Measurements from ENCODE around the gene SEZ6.

The SEZ6 gene

DNA sequence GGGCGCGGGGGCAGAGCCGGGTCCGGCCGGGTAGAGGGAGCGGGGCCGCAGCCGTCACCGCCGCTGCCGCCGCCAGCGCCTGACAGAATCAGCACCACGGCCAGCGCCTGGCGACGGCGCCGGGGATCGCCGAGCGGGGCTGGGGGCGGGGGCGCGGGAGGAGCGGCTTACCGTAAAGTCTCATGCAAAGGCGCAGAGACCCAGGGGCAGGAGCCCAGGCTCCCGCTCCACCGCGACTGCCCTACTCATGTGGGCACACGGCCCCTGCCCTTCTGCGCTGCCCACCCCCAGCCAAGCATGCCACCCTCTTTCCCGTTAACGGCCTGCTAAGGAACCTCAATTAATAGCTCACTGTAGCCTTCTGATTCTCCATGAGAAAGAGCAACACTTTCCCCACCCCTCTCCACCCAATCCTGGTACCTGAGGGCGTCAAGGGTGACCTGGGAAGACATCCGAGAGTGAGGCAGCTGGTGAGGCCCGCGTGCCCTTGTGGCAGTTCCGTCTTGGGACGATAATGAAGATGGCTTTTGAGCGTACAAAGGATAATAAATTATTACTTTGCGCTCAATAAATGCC lies at the start of gene SEZ6:
Gene SEZ6, minus strand, starts transcription at position 98 of the 576 bp plus-strand sequence. CDS start 164 bp downstream, outside the sequence.
- peak in 13 of 14 donors; percentile 25 to 85 (median 63) for DNase-seq

DNA sequence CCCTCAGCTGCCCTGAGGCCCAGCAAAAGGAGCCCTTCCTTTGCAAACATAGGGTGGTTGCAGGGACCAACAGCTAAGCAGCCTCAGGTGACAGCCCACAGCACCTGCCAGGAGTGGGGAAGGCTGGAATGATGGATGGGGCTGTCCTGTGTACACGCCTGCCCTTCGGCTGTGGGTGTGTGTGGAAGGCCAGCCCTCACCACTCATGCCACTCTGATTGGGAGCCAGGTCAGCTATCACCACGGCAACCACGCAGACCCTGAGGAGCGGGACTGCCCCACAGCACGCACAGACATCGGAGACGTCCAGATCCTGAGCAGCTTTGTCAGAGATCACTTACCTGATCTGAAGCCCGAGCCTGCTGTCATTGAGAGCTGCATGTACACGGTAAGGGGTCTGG lies 49.0 kb upstream of the SEZ6 start:
- no peak for DNase-seq

- DNase-seq = no peak
These were observed 45.9 kb upstream of the SEZ6 start for GRCh38 chr17:29051731-29052130.

GRCh38 chr17:29051194-29051593 lies 45.4 kb upstream of the SEZ6 start:
- DNase-seq = no peak

GRCh38 chr17:29050176-29050575 lies 44.3 kb upstream of the SEZ6 start:
- no peak for DNase-seq

DNA sequence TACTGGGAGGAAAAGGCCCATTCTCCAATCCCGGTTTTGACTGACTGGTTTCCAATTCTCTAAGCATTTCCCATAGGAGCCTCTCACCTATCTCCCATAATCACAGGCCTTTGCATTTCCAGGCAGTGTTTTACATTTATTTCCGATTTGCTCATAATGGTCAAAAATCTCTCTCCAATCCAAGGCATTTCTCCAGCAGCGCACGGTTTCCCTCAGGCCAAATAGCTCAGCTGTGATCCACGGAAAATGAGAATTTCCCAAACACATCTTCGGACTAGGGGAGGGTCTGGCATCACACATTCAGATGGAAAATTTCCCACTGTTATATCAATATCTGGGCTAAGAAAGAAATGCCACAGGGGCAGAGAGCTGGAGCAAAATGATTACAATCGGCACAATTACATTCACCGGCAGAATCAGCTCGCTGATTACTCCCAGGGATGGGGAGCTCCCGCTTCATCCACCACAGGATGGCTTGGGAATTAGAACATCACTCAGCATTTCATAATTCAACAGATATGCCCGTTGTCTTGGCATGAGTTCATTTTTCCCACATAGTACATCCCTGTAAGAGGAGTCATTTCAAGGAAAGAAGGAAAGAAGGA lies 43.8 kb upstream of the SEZ6 start:
- no peak for DNase-seq

- DNase-seq = no peak
These were observed 42.9 kb upstream of the SEZ6 start for GRCh38 chr17:29048440-29049368.

- DNase-seq = no peak
These were observed 40.6 kb upstream of the SEZ6 start for GRCh38 chr17:29046473-29046839.

DNA sequence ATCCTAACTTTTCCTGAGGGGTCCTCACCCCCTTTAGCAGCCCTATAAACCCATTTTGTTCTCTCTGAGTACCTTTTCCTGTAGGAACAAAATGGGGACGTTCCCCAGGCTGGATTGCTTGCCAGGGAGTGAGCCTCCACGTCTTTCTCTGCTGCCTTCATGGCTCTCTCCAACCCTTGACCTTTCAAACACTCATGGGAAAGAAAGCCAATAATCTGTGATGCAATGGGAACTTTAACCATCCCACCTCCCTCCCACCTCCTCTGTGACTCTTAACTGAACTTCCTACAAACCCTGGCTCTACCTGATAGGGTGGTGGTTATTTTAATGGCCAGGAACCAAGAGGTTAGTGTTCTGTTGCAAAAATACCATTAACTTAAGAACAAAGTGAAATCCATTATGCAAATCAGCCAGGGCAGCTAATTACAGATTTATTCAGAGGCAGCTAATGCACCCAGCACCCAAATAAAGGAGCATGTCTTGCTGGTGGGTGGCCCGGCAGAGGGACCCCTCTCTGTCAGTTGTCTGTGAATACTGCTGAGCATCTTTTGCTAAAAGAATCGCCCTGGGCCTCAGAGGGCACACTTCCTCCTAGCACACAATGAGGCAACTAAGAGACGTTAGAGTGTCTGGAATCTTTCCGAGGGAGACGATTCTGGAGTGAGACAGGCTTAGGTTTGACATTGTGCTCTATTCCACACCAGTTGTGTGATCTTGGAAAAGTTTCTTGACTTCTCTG lies 40.1 kb upstream of the SEZ6 start:
- DNase-seq = no peak

GRCh38 chr17:29045026-29045425 lies 39.2 kb upstream of the SEZ6 start:
- DNase-seq = no peak

GRCh38 chr17:29043539-29044145 lies 37.8 kb upstream of the SEZ6 start:
- DNase-seq = no peak

GRCh38 chr17:29042679-29043538 lies 37.1 kb upstream of the SEZ6 start, which contains the start of gene PIPOX:
Gene PIPOX, plus strand, starts transcription at chr17:29043141. Its CDS starts 85 bp downstream, at chr17:29043226.
- peak in 10 of 14 donors; percentile 11 to 71 (median 55) for DNase-seq

DNA sequence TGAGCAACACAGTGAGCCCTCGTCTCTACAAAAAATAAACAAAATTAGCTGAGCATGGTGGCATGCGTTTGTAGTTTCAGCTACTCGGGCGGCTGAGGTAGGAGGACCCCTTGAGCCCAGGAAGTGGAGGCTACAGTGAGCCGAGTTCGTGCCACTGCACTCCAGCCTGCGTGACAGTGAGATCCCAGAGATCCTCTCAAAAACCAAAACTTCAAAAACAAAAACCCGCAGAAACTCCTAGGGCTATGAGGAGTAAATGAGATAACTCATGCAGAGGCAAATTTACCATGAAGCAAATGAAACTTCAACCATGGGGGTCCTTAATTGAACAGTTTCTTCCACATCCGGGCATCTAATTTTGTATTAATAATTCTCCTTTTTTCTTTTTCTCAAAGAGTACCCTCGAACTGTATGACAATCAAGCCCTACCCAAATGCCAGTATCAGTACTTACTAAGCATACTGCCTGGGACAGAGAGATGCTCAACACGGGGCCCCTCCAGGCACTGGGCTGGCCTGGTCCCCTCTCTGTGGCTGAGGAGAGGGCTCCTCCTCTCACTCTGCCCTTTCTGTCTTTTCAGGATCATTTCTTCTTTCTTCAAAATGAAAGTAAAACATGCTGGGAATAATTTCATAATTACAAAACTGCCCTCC lies 36.3 kb upstream of the SEZ6 start:
- peak in 1 of 14 donors; percentile 21 for DNase-seq

DNA sequence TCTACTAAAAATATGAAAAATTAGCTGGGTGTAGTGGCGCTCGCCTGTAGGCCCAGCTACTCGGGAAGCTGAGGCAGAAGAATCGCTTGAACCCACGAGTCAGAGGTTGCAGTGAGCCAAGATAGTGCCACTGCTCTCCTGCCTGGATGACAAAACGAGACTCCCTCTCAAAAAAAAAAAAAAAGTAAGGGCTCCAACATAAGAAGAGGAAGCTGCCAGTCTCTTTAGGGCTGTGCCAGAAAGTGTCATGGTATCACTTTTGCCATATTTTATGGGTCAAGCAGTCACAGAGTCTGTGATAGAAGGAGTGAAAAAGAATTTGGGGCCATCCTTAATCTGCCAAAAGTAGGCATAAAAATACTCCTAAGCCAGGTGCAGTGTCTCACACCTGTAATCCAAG lies 35.7 kb upstream of the SEZ6 start:
- DNase-seq = no peak

- no peak for DNase-seq
These were observed 35.3 kb upstream of the SEZ6 start for GRCh38 chr17:29041091-29041490.

GRCh38 chr17:29039764-29040598 lies 34.1 kb upstream of the SEZ6 start:
- DNase-seq = peak in 3 of 14 donors; percentile 4 to 49 (median 25)

GRCh38 chr17:29038085-29038795 lies 32.4 kb upstream of the SEZ6 start:
- DNase-seq = peak in 2 of 14 donors; percentile 34 to 56

GRCh38 chr17:29037739-29038084 lies 31.9 kb upstream of the SEZ6 start:
- DNase-seq = peak in 1 of 14 donors; percentile 56

GRCh38 chr17:29036584-29036983 lies 30.8 kb upstream of the SEZ6 start:
- DNase-seq = no peak

Measured in C1 segment of cervical spinal cord (tissue), 14 donors.